Activated CD8-positive, alpha-beta memory T cell treated with anti-CD3 and anti-CD28 coated beads, Interleukin-2, amount 50 U/mL, for 1 hour (primary cell): ENCODE data around the gene RIN3.
A peak's percentile ranks its signal among the peaks of the same experiment; 100 is the strongest.

Experiments
- DNase-seq: peaks from one replicate; pipeline ENCODE4 v3.0.0-alpha.2; 2020; ENCODE audit errors: extremely low read depth

Gene RIN3

GRCh38 chr14:92646952-92647796 lies 133.6 kb downstream of the RIN3 start:
- no peak for DNase-seq

- DNase-seq: no peak
These were observed 134.3 kb downstream of the RIN3 start for GRCh38 chr14:92647797-92648279.

- no peak for DNase-seq
These were observed 135.5 kb downstream of the RIN3 start for GRCh38 chr14:92649066-92649465.

GRCh38 chr14:92649934-92650545 lies 136.5 kb downstream of the RIN3 start:
- DNase-seq: no peak

GRCh38 chr14:92650581-92651105 lies 137.1 kb downstream of the RIN3 start:
- no peak for DNase-seq

GRCh38 chr14:92651106-92651757 lies 137.7 kb downstream of the RIN3 start:
- DNase-seq: peak; percentile 68

GRCh38 chr14:92651758-92652406 lies 138.3 kb downstream of the RIN3 start:
- DNase-seq: no peak

GRCh38 chr14:92652413-92653151 lies 139.0 kb downstream of the RIN3 start:
- DNase-seq: no peak

- DNase-seq: no peak
These were observed 139.6 kb downstream of the RIN3 start for GRCh38 chr14:92653162-92653651.

GRCh38 chr14:92654239-92654901 lies 140.8 kb downstream of the RIN3 start:
- no peak for DNase-seq

- no peak for DNase-seq
These were observed 142.0 kb downstream of the RIN3 start for GRCh38 chr14:92655419-92656201.

- DNase-seq: no peak
These were observed 142.9 kb downstream of the RIN3 start for GRCh38 chr14:92656306-92657081.

GRCh38 chr14:92657457-92658142 lies 144.0 kb downstream of the RIN3 start:
- no peak for DNase-seq

- DNase-seq: no peak
These were observed 144.6 kb downstream of the RIN3 start for GRCh38 chr14:92658160-92658559.

- DNase-seq: no peak
These were observed 145.1 kb downstream of the RIN3 start for GRCh38 chr14:92658684-92659083.

GRCh38 chr14:92659765-92660561 lies 146.4 kb downstream of the RIN3 start:
- DNase-seq: no peak

- no peak for DNase-seq
These were observed 147.0 kb downstream of the RIN3 start for GRCh38 chr14:92660571-92660970.
